Effector CD4-positive, alpha-beta T cell (primary cell): ENCODE measurements around the gene HSPB9.

Experiments
- DNase-seq: peaks from one replicate; pipeline ENCODE4 v3.0.0-alpha.2; 2020

HSPB9 gene

GRCh38 chr17:42101513-42102292 is 20.9 kb upstream of the HSPB9 start:
- DNase-seq: peak; percentile 41

GRCh38 chr17:42103221-42103954 is 19.2 kb upstream of the HSPB9 start:
- no peak for DNase-seq

- DNase-seq: no peak
Observed at GRCh38 chr17:42104264-42104663, 18.3 kb upstream of the HSPB9 start.

- DNase-seq: no peak
Observed at GRCh38 chr17:42106009-42106408, 16.6 kb upstream of the HSPB9 start.

GRCh38 chr17:42107124-42107523 is 15.5 kb upstream of the HSPB9 start:
- no peak for DNase-seq

- DNase-seq: peak; percentile 80
Observed at GRCh38 chr17:42107597-42108576, 14.7 kb upstream of the HSPB9 start.

- DNase-seq: no peak
Observed at GRCh38 chr17:42109086-42109485, 13.5 kb upstream of the HSPB9 start.

- no peak for DNase-seq
Observed at GRCh38 chr17:42110301-42111264, 12.0 kb upstream of the HSPB9 start.

GRCh38 chr17:42111265-42111636 is 11.4 kb upstream of the HSPB9 start:
- DNase-seq: no peak

GRCh38 chr17:42111871-42112551 is 10.6 kb upstream of the HSPB9 start:
- DNase-seq: no peak

GRCh38 chr17:42112552-42113176 is 9.9 kb upstream of the HSPB9 start, which contains the start of gene DHX58:
TSS of gene DHX58 (minus strand) at chr17:42112714. CDS start at chr17:42111892, 822 bp downstream.
- peak; percentile 71 for DNase-seq

GRCh38 chr17:42113293-42114069 is 9.1 kb upstream of the HSPB9 start:
- DNase-seq: no peak

- no peak for DNase-seq
Observed at GRCh38 chr17:42114118-42114517, 8.5 kb upstream of the HSPB9 start.

GRCh38 chr17:42116705-42117396 is 5.8 kb upstream of the HSPB9 start:
- DNase-seq: peak; percentile 78

- no peak for DNase-seq
Observed at GRCh38 chr17:42117397-42118125, 5.0 kb upstream of the HSPB9 start.

- DNase-seq: no peak
Observed at GRCh38 chr17:42118126-42118510, 4.5 kb upstream of the HSPB9 start.

- DNase-seq: no peak
Observed at GRCh38 chr17:42118545-42118944, 4.1 kb upstream of the HSPB9 start.

GRCh38 chr17:42119301-42119700 is 3.3 kb upstream of the HSPB9 start:
- no peak for DNase-seq
